ENCODE data around the gene TMEM182.

The TMEM182 gene

DNA sequence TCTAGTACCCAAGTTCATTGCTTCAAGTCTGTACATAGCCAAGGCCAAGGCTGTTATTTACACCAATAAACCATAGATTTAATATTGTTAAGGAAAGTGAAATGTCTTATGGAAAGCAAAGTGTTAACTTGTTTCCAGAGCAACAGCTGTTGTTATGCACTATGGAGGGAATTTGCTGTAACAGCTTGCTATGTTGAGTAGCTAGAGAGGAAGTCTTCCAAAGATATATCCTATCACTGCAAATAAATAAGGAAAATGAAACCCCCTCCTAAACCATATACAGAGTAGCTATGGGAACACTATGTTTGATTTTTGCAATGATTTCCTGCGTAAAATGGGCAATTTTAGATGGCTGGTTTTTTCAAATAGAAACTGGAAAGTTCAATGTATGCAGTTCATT, 21.1 kb downstream of the TMEM182 start:
- H3K9me3 ChIP-seq, result no peaks in the 10 kb centered on the region
- no peak overlapping the region for H3K4me2 ChIP-seq
- no peak overlapping the region for H3K27ac ChIP-seq
- peaks cover 9% of the 10 kb centered on the region; the same call in 1 of the 2 replicates for H3K36me3 ChIP-seq
- no peak overlapping the region for H3K9ac ChIP-seq
- no peak for TF ChIP-seq Cebpa-rat (IDR thresholded peaks at IDR 0.05)
- no peaks in the 10 kb centered on the region for H4K20me1 ChIP-seq
- no peaks in the 10 kb centered on the region for H3K4me1 ChIP-seq
- H3K27me3 ChIP-seq, result no peaks in the 10 kb centered on the region
- H3K4me3 ChIP-seq, result no peak overlapping the region

DNA sequence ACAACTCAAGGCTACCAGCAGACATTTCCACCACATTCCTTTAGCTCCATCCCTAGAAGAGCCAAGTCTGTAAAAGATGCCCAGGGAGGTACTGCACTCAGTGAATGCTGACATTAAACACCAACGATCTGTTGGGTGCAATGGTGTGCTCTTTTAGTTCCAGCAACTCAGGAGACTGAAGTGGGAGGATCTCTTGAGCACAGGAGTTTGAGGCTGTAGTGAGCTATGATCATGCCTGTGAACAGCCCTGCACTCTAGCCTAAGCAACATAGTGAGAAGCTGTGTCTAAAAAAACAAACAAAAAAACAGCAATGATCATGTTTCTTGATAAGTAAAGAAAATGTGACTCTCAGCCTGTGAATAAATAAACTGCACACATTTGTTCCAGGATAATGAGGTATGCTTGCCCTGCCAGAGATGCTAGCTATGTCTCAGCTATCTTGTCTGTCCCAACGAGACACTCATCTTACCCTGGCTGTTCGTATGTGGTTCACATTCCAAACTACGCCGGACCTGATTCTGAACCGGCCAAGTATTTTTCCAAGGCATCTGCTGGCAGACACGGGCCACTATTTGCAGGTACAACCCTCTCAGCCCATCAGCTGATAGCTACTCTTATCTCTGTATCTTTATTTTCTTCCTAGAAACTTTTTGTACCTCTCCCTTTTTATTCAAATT, 21.8 kb downstream of the TMEM182 start:
- Histone ChIP-seq H3K27me3 (no peaks in the 10 kb centered on the region), H4K20me1 (no peaks in the 10 kb centered on the region), H3K4me2 (no peak overlapping the region), H3K9ac (no peak overlapping the region), H3K27ac (no peak overlapping the region), H3K4me1 (no peaks in the 10 kb centered on the region), H3K36me3 (peaks cover 9% of the 10 kb centered on the region; the same call in 1 of the 2 replicates), H3K9me3 (no peaks in the 10 kb centered on the region), H3K4me3 (no peak overlapping the region)
- TF ChIP-seq Cebpa-rat (IDR thresholded peaks at IDR 0.05), result no peak

DNA sequence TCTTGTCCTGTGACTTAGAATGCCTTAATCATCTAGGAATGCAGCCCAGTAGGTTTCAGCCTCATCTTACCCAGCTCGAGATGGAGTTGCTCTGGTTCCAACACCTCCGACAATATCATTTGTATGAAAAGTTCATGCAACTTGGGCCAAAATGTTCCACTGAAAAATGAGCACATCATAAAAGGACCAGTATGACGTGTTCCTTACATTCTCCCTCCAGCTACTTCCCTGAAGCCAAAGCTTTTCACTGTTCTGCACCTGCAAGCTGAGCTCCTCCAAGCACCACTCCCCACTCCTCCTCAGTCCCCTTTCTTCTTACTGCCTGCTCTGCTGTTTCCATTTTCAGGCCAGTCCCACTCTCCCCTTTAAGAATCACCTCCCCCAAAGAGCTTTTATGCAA, 23.1 kb downstream of the TMEM182 start:
- H4K20me1 ChIP-seq, result no peaks in the 10 kb centered on the region
- no peaks in the 10 kb centered on the region for H3K9me3 ChIP-seq
- no peak overlapping the region for H3K9ac ChIP-seq
- no peaks in the 10 kb centered on the region for H3K27me3 ChIP-seq
- no peaks in the 10 kb centered on the region for H3K4me1 ChIP-seq
- peaks cover 9% of the 10 kb centered on the region; the same call in 1 of the 2 replicates for H3K36me3 ChIP-seq
- H3K4me3 ChIP-seq, result no peak overlapping the region
- no peak overlapping the region for H3K4me2 ChIP-seq
- H3K27ac ChIP-seq, result no peak overlapping the region
- TF ChIP-seq Cebpa-rat (IDR thresholded peaks at IDR 0.05), result no peak

DNA sequence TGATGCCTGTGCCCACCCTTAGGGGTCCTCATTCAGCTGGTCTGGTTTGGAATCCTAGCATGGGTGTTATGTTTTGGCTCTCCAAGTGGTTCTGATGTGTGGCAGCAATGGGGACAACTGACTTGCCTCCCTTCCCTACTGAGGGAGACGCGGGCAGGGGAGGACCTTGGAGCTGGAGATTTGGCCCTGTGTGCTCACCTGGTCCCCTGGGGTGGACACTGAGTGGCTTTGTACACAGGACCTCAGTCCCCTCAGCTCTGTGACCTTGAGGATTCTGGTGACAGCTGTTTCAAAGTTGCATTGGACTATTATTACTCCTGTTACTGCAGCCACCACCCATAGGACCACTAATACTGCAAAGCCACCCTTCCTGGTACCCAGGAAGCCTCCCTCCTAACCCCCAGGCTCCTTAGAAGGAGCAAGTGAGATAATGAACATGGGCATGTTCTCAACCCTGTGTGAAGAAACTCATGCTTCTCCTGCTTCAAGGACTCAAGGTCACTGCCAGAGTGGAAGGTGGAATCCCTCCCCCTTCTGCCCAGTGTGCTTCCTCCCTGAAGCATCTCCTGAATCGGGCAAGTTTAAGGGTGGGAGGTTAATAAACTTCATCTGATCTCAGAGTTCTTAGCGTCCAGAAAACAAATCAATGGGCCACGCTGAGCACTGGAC, 26.5 kb downstream of the TMEM182 start:
- no peaks in the 10 kb centered on the region for H3K4me1 ChIP-seq
- peaks cover 9% of the 10 kb centered on the region; the same call in 1 of the 2 replicates for H3K36me3 ChIP-seq
- TF ChIP-seq Cebpa-rat (IDR thresholded peaks at IDR 0.05), result no peak

DNA sequence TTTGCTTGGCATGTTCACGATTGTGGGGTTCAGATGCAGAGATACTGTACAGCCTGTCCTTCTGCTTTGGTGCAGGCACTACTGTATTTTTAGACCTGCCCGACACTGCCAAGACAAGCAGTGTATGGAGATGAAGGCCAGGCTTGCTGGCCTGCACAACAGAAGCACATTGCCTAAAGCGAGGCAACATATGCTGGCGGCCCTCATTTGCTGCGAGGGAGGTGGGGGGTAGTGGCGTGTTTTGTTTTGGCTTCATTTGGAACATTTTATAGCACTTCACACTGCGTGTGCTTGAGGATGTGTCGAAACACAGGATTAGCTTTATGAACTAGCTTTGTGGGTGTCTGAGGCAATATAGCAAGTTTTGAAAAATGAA, 27.0 kb downstream of the TMEM182 start:
- Histone ChIP-seq H3K9ac (no peak overlapping the region), H3K9me3 (no peaks in the 10 kb centered on the region), H3K27me3 (no peaks in the 10 kb centered on the region), H3K27ac (no peak overlapping the region), H3K36me3 (peaks cover 9% of the 10 kb centered on the region; the same call in 1 of the 2 replicates), H3K4me2 (no peak overlapping the region), H4K20me1 (no peaks in the 10 kb centered on the region), H3K4me1 (no peaks in the 10 kb centered on the region), H3K4me3 (no peak overlapping the region)
- TF ChIP-seq Cebpa-rat (IDR thresholded peaks at IDR 0.05), result no peak

More for the DNA sequence above, 26.5 kb downstream of the TMEM182 start:
- Histone ChIP-seq H3K27ac (no peak overlapping the region), H3K9ac (no peak overlapping the region), H3K9me3 (no peaks in the 10 kb centered on the region), H3K27me3 (no peaks in the 10 kb centered on the region), H3K4me3 (no peak overlapping the region), H3K4me2 (no peak overlapping the region), H4K20me1 (no peaks in the 10 kb centered on the region)

DNA sequence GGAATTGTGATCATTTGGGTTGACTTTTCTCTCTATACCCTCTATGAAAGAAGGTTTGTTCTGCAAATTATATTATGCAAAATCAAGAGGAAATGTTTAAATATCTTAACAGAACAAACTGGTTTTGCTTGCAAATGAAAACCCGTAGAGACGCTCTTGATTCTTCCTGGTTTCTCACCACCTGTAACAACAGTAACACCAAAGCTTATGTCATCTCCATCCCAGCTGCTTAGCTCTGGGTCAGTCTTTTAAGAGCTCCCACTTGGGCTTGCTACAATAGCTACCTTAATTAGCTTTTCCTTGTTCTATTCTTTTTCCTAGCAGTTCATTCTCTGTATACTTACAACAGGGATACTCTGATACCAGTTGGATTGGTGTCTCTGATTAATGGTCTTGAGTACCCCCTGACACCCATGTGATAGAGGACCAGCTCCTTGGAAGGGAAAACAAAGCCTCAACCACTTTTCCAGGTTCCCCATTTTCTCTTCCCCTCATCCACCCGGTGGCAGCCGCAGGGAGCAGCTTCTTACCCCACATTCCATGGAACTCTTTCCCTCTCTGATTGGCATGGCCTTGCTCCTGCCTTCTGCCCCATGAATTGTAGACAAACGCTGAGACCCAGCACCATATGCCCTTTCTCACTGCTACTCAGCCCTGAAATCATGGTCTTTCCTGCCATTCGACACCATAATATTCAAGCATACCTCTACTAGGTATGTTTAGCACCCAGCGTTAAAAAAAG, 27.7 kb downstream of the TMEM182 start:
- peaks cover 9% of the 10 kb centered on the region; the same call in 1 of the 2 replicates for H3K36me3 ChIP-seq
- no peaks in the 10 kb centered on the region for H3K4me1 ChIP-seq
- H3K27me3 ChIP-seq, result no peaks in the 10 kb centered on the region
- H3K4me2 ChIP-seq, result no peak overlapping the region
- no peak overlapping the region for H3K4me3 ChIP-seq
- TF ChIP-seq Cebpa-rat (IDR thresholded peaks at IDR 0.05), result no peak
- no peak overlapping the region for H3K9ac ChIP-seq
- H3K27ac ChIP-seq, result no peak overlapping the region
- H3K9me3 ChIP-seq, result no peaks in the 10 kb centered on the region
- no peaks in the 10 kb centered on the region for H4K20me1 ChIP-seq

DNA sequence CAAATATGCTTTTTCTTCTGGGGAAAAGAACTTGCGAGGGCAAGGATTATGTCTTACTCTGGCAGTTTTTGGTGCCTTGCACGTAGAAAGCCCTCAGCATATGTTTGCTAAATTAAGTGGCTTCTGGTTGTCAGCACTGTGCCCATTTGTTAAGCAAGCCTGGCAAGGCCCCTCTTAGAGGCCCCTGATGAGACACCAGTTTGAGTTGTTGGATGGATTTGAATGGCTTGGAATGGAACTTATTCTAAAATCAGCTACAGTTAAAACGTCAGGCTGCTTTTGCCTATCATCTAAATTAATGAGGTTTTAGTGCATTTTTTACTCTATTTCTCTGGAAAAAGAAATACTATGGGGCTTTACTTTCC, 28.2 kb downstream of the TMEM182 start:
- no peak overlapping the region for H3K9ac ChIP-seq

DNA sequence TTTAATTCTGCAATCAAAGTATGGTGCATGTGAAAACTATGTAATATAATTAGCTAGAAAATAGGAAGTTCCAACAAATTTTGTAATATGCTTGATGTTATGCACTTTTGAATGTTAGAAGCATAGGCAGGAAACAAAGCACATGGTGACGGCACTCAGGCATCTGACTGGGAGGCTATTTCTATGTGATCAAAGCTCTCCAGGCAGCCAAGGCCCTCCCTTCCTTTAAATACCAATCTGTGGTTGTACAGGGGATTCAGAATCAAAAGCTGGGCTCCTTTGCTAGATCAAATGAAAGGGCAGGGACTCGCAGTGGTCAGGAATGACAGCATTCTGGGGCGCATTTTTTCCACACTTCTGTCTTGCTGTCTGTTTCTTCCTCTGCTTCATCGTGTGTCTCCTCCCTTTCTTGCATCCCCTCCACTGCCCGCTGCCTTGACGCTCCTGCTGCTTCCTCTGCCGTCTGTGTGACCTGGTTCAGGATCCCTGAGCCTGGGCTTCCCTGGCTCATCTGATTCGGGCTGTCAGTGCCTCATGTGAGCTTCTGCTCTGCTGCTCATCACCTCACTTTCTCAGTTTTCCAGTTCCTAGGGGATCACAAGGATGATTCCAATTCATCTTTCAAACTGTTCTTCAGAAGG, 30.9 kb downstream of the TMEM182 start:
- no peak overlapping the region for H3K27ac ChIP-seq
- no peak for TF ChIP-seq Cebpa-rat (IDR thresholded peaks at IDR 0.05)

More for the DNA sequence above, 28.2 kb downstream of the TMEM182 start:
- Histone ChIP-seq H3K36me3 (peaks cover 9% of the 10 kb centered on the region; the same call in 1 of the 2 replicates), H3K4me1 (no peaks in the 10 kb centered on the region), H3K27ac (no peak overlapping the region), H3K4me3 (no peak overlapping the region), H4K20me1 (no peaks in the 10 kb centered on the region), H3K9me3 (no peaks in the 10 kb centered on the region), H3K4me2 (no peak overlapping the region), H3K27me3 (no peaks in the 10 kb centered on the region)
- TF ChIP-seq Cebpa-rat (IDR thresholded peaks at IDR 0.05), result no peak

DNA sequence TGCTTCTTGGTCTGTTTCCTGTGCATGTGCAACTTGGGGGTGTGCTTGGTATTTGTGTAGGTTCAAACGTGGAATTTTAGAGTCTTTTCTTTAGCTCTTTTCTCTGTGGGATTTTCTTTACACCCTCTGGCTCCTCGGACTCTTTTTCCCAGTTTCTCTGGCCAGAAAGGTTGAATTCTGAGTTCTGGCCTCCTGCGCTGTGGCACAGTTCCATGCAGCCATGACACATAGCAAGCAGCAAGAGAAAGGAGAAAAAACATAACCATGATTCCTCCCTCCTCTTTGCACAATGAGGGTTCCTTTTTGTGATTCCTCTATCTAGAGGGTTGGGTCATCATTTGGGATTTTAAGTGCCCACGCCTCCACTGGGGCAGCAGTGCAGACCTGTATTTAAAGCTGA, 33.8 kb downstream of the TMEM182 start:
- no peak overlapping the region for H3K4me2 ChIP-seq
- H3K27ac ChIP-seq, result no peak overlapping the region
- no peak overlapping the region for H3K4me3 ChIP-seq
- no peaks in the 10 kb centered on the region for H3K4me1 ChIP-seq
- H3K36me3 ChIP-seq, result peaks cover 28% of the 10 kb centered on the region
- peaks cover 32% of the 10 kb centered on the region for H3K9me3 ChIP-seq
- H4K20me1 ChIP-seq, result no peaks in the 10 kb centered on the region
- no peak for TF ChIP-seq Cebpa-rat (IDR thresholded peaks at IDR 0.05)
- no peak overlapping the region for H3K9ac ChIP-seq
- H3K27me3 ChIP-seq, result no peaks in the 10 kb centered on the region

More for the DNA sequence above, 30.9 kb downstream of the TMEM182 start:
- H3K4me2 ChIP-seq, result no peak overlapping the region
- H3K27me3 ChIP-seq, result no peaks in the 10 kb centered on the region
- no peaks in the 10 kb centered on the region for H4K20me1 ChIP-seq
- H3K9me3 ChIP-seq, result 0 out of 2 replicates have a peak, but pooled peaks cover 3% of the 10 kb centered on the region
- no peak overlapping the region for H3K4me3 ChIP-seq
- H3K4me1 ChIP-seq, result no peaks in the 10 kb centered on the region
- no peak overlapping the region for H3K9ac ChIP-seq
- no peaks in the 10 kb centered on the region for H3K36me3 ChIP-seq

Data from BLaER1 (cell line).